Adrenal gland (tissue), 12 donors: ENCODE data around the gene NPPC. TPM values are rescaled to one million over a fixed set of nuclear protein-coding genes. Genes with fewer than 3 reads are reported as not detected.

Source experiments
- DNase-seq, 7 donors: peaks; one replicate each; pipeline ENCODE4 v3.0.0-alpha.2; 2019 to 2020
- H3K27ac ChIP-seq, 5 donors: fragments of 200-600 bp; sonication (generic) in 4 of 5; 1 replicate in 3 of 5; 2 replicates in 2 of 5; pipeline versions ENCODE4 v1.5.1 to v1.8.0; 2016 to 2020; ENCODE audit warnings: mild to moderate bottlenecking in 1 of 5
- H3K27me3 ChIP-seq: fragments of 200-600 bp; 2 replicates; pipeline ENCODE4 v1.8.0; 2021
- H3K36me3 ChIP-seq, 2 donors: fragments of 200-600 bp; replicated peaks in 1 of 2; 1 replicate in 1 of 2; 2 replicates in 1 of 2; pipeline versions ENCODE4 v1.5.1 to v1.8.0; 2018 to 2022
- H3K4me1 ChIP-seq, 2 donors: fragments of 200-600 bp; replicated peaks in 1 of 2; 1 replicate in 1 of 2; 2 replicates in 1 of 2; pipeline versions ENCODE4 v1.5.1 to v1.8.0; 2018 to 2021
- H3K4me3 ChIP-seq, 4 donors: fragments of 200-600 bp; sonication (generic) in 3 of 4; one replicate each; pipeline ENCODE4 v1.5.1; 2016 to 2018
- H3K9me3 ChIP-seq, 3 donors: fragments of 200-600 bp; sonication (generic) in 1 of 3; replicated peaks in 1 of 3; 1 replicate in 2 of 3; 2 replicates in 1 of 3; pipeline versions ENCODE4 v1.5.1 to v1.8.0; 2016 to 2021
- CTCF ChIP-seq, 6 experiments: fragments of 450-650 bp in 4 of 6; fragments of 200-600 bp in 2 of 6; sonication (generic) in 1 of 6; IDR thresholded peaks; 1 replicate in 5 of 6; 2 replicates in 1 of 6; pipeline versions ENCODE4 v1.5.1 to v1.8.0; 2016 to 2021; ENCODE audit warnings: antibody characterized with exemption in 6 of 6, mild to moderate bottlenecking in 2 of 6, moderate library complexity in 1 of 6
- POLR2A ChIP-seq, 2 donors: fragments of 450-650 bp; IDR thresholded peaks; one replicate each; pipeline ENCODE4 v1.6.1; 2017; ENCODE audit warnings: antibody characterized with exemption in 2 of 2, mild to moderate bottlenecking in 2 of 2, moderate library complexity in 1 of 2
- WGBS, 4 donors: extraction: QIAGEN DNeasy Blood & Tissue Kit in 2 of 4; methylation state at CpG; one replicate each; pipeline versions ENCODE4 v1.1.5 to v1.1.7; 2013 to 2017; 5-methylcytosine and 5-hydroxymethylcytosine counted together
- intact Hi-C, 2 donors: fragments of 100-400 bp; cut with DNase I; formaldehyde crosslinking; loops; one replicate each; pipeline versions ENCODE4 v1.14.1 to v1.15.0; 2022 to 2023
- polyA plus RNA-seq, 3 donors: library from polyadenylated mRNA; stranded (reverse); fragments of 200-250 nt in 2 of 3; fragments of 350-450 nt in 1 of 3; fragmentation: Illumina TruSeq in 1 of 3; extraction: RNeasy Lipid Tissue Mini Kit (QIAGEN cat#74804) in 1 of 3; gene quantifications; one replicate each; pipeline ENCODE4 v1.2.3, GENCODE V29; 2013 to 2014
- total RNA-seq, 9 donors: library from RNA; depleted of rRNA in 4 of 9; stranded (reverse); fragments of >200 nt in 4 of 9; fragments of 120-200 nt in 1 of 9; fragmentation: NEBNext Ultra II Directional in 1 of 9; extraction: Animal tissue kit (Norgen Biotek cat#: 25700) in 1 of 9; gene quantifications; one replicate each; pipeline versions ENCODE4 v1.1.0 to v1.2.4, GENCODE V29; 2013 to 2023
- donor health status: healthy with polysubstance abuse.
- donor health status: Bipolar disorder and iron deficiency.
- donor health status: DM: yes; HTN: yes; CAD: no.
- donor health status: DM: no; HTN: no; CAD: no.
- donor health status: DM: no; HTN: no; CAD: no.
- donor health status: DM: yes; HTN: yes; CAD: no.

NPPC gene
- total and polyA plus RNA-seq, 12 donors, result 0.13 to 0.74 (median 0.17) TPM; not detected in 9

GRCh38 chr2:231966886-231967285 is 40.7 kb upstream of the NPPC start:
- intact Hi-C loops, result no loop called here
- H3K27me3 ChIP-seq, result no peaks in the 10 kb centered on the region
- DNase-seq, result no peak
- H3K9me3 ChIP-seq, result no peaks in the 10 kb centered on the region
- H3K4me1 ChIP-seq, result peaks cover 7 to 23% of the 10 kb centered on the region in 2 donors
- H3K27ac ChIP-seq, result no peak overlapping the region
- 70 to 76% (median 72%) methylated on average over 4 of the region's 4 CpGs for WGBS, 4 donors
- H3K36me3 ChIP-seq, result no peaks in the 10 kb centered on the region
- H3K4me3 ChIP-seq, result no peak overlapping the region
- TF ChIP-seq CTCF (IDR thresholded peaks at IDR 0.05) (no peak), POLR2A (IDR thresholded peaks at IDR 0.05) (no peak)

GRCh38 chr2:231965102-231965501 is 38.9 kb upstream of the NPPC start:
- H3K36me3 ChIP-seq, result no peaks in the 10 kb centered on the region
- intact Hi-C loops, result no loop called here
- no peaks in the 10 kb centered on the region for H3K27me3 ChIP-seq
- 63 to 79% (median 67%) methylated on average over 1 of the region's 1 CpG for WGBS, 4 donors
- H3K4me1 ChIP-seq, result peaks cover 11 to 23% of the 10 kb centered on the region in 2 donors
- no peaks in the 10 kb centered on the region for H3K9me3 ChIP-seq
- no peak overlapping the region for H3K27ac ChIP-seq
- H3K4me3 ChIP-seq, result no peak overlapping the region
- DNase-seq, result no peak
- TF ChIP-seq CTCF (IDR thresholded peaks at IDR 0.05), result no peak
- TF ChIP-seq POLR2A (IDR thresholded peaks at IDR 0.05), result no peak

- peak; percentile 76 to 90 (median 79) for DNase-seq
- H3K4me3 ChIP-seq, result peak within 1 kb of the TSS; percentile 69 to 82 (median 73)
- H3K36me3 ChIP-seq, result no peaks in the 10 kb centered on the region
- TF ChIP-seq CTCF (IDR thresholded peaks at IDR 0.05) (no peak), POLR2A (IDR thresholded peaks at IDR 0.05) (peak; percentile 50 to 53)
- intact Hi-C loops, result no loop called here
- H3K4me1 ChIP-seq, result peaks cover 11 to 14% of the 10 kb centered on the region in 2 donors
- no peaks in the 10 kb centered on the region for H3K9me3 ChIP-seq
- no peaks in the 10 kb centered on the region for H3K27me3 ChIP-seq
- 0 to 1% (median 1%) methylated on average over 15 to 83 of the region's 83 CpGs for WGBS, 4 donors
- H3K27ac ChIP-seq, result peak within 1 kb of the TSS in 4 of 5 donors; percentile 49 to 91 (median 78)
Observed at GRCh38 chr2:231961349-231962166, 35.4 kb upstream of the NPPC start, which contains the start of gene DIS3L2. Gene DIS3L2, plus strand, starts transcription at chr2:231961713. Its CDS starts 53,215 bp downstream, at chr2:232014928.

- H3K36me3 ChIP-seq, result no peaks in the 10 kb centered on the region
- WGBS, 4 donors, result 54 to 60% (median 56%) methylated on average over 18 of the region's 18 CpGs
- H3K27ac ChIP-seq, result peak overlapping the region in 4 of 5 donors; percentile 49 to 91 (median 78)
- peak overlapping the region; percentile 69 to 82 (median 73) for H3K4me3 ChIP-seq
- DNase-seq, result peak in 1 of 7 donors; percentile 71
- H3K27me3 ChIP-seq, result no peaks in the 10 kb centered on the region
- intact Hi-C loops, result no loop called here
- no peaks in the 10 kb centered on the region for H3K9me3 ChIP-seq
- TF ChIP-seq POLR2A (IDR thresholded peaks at IDR 0.05) (no peak), CTCF (IDR thresholded peaks at IDR 0.05) (no peak)
- peaks cover 11 to 14% of the 10 kb centered on the region in 2 donors for H3K4me1 ChIP-seq
Observed at GRCh38 chr2:231960810-231961348, 34.7 kb upstream of the NPPC start.
